D341Med (cell line): Measurements from ENCODE around the gene CHAC1.

Source experiments
- DNase-seq: peaks from one replicate; pipeline ENCODE4 v3.0.0; 2012; ENCODE audit warnings: low spot score

CHAC1 gene, protein sequence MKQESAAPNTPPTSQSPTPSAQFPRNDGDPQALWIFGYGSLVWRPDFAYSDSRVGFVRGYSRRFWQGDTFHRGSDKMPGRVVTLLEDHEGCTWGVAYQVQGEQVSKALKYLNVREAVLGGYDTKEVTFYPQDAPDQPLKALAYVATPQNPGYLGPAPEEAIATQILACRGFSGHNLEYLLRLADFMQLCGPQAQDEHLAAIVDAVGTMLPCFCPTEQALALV

GRCh38 chr15:40952901-40953712 is at the start of gene CHAC1:
Gene CHAC1, plus strand, starts transcription at chr15:40953471. Its CDS starts 113 bp downstream, at chr15:40953584.
- DNase-seq, result peak; percentile 100

- no peak for DNase-seq
Measured at GRCh38 chr15:40904552-40905201, 48.6 kb upstream of the CHAC1 start.

DNA sequence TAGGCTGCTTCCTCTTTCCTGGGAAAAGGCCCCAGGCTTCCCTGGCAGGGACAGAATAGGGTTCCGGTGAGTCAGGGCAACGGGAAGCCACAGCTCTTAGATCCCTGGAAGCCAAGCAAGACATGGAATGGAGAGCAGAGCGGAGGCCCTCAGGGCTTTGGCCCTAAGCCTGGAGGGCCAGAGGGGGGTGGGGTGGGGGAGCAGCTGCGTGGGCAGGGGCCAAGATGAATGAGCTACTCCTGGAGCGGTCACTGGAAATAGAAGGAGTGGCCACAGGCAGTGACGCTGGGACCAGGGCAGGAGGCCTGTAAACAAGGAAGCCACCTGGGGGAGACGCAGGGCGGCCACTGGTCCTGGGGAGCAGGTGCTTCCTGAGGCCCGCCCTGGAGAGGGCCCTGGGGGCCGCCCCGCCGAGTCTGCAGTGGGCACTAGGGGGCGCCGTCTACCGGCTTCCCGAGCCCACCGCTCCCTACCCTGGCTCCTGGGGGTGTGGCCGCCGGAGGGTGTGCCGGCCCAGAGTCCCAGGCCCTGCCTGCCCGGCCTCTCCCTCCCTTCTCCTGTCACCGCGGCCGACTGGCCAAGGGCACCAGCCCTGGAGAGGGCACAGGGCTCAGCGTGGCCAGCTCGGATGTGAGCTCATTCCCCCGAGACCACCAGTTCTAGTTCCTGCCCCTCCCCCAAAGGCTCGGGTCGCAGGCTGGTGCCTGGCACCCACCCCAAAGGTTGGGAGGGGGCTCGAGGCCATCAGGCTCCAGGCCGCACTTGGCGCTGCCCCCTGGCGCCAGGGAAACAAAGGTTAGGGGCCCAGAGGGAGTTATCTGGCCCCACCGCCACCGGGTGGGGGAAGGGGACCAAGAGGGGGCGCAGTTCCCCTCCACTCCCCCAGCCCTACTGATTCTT is 46.9 kb upstream of the CHAC1 start:
- peak; percentile 94 for DNase-seq

DNA sequence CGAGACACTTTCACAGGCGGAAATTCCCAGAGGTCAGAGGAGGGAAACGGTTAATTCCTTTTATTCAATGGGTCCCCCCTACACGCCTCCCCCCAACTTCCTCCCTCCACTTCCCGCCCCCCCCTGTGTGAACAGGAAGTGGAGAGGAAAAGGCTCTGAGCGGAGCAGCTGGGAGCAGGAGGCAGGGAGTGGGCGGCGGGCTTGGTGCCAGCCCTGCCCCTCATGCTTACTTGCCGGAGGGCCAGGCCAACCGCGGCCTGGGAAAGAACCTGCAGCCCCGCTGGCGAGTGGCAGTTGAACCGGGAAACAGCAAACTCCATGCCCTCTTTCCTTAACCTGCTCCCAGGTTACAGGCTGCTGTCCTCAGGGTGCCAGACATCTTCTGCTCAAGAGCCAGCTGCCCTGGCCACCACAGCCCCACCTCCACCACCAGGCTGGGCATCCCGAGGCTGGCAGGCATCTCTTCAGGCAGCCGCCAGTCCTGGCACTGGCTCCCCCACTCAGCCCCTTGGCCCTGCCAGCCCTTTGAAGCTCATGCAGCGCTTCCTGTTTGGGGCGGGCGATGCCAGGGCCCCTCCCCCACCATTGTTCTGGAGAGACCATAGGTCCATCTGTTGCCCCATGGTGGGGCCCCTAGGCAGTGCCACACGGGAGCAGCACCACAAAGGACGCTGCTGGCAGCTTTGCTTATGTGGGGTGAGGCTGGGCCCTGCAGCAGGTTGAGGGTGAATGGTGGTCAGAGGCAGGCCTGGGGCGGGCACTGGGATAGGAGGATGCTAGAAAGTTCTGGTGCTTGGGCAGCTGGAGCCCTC is 46.1 kb upstream of the CHAC1 start:
- DNase-seq, result peak; percentile 63

GRCh38 chr15:40908095-40908494 is 45.2 kb upstream of the CHAC1 start:
- no peak for DNase-seq

DNA sequence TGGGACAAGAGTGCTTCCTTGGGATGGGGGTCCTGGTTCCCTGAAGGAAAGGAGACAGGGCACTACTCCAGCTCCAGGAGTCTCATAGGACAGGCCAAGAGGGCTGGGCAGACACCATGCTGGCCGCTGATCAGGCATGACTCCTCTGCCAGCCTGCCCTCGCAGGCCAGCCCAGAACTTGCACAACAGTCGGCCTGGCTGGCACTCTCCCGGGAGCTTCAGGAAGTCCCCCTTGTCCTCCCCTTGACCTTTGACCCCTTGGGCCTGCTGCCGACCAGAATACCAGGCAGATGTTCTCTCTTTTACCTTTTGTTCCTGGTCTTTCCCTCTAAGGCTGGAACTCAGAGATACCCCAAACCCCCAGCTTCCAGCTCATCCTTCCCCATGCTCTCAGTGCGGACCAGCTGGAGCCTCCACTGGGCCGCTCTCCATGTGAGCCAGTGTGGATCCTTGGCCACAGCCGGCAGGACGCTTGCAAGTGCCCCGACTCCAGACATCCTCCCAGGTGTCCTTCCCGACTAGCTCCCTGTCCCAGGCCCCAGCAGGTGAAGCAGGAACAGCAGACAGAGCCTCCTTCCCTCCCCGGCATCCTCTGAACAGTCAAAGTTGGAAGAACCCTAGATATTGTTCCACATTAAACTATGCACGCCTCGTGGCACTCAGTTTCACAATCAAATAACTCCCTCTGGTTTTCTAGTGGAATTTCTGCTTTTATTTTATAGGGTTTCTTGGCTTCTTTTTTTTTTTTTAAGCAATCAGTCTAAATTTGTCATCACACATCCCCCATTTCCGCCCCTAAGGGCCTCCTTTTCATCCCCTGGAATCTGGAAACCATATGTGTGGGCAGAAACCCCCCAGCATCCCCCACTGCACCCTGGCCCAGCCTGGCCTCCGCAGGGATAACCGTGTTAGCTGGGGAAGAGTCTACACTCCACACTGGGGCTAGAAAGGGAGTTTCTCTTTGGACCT is 43.3 kb upstream of the CHAC1 start:
- no peak for DNase-seq

DNA sequence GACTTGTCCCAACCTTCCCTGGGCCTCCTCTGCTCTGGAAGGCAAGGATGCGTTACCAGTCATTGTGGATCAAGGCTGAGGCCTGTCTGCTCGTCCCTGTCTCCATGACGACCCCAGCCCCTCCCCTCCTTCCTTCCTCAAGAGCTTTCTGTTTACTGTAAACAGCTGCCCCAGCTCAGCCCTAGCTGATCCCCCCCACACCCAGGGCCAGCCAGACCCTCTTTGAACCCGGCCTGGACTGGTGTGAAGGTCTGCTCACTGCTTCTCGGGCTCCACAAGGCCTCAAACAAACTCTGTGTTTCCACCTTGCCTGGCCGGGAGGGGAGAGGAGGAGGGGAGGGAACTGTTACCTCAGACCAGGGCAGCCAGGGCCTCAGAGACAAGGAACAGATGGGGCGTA is 42.1 kb upstream of the CHAC1 start:
- DNase-seq, result no peak

DNA sequence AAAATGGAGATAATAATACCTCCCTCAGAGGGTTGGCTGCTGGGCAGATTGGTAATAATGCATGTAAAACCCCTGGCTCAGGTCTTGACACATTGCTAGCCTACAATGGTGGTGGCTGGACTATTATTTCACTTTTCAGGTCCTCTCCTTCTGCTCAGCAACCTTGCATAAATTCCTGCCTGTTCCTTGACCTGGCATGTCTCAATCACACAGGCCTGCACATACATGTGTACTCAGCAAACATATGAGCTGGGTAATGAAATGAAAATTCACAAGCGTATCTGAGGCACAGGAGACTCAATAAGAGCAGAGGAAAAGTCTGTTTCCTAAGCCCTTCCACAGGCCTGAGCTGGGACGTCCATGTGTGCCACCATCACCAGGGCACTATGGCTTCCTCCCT is 41.6 kb upstream of the CHAC1 start:
- DNase-seq, result no peak

GRCh38 chr15:40912478-40912877 is 40.8 kb upstream of the CHAC1 start:
- no peak for DNase-seq

DNA sequence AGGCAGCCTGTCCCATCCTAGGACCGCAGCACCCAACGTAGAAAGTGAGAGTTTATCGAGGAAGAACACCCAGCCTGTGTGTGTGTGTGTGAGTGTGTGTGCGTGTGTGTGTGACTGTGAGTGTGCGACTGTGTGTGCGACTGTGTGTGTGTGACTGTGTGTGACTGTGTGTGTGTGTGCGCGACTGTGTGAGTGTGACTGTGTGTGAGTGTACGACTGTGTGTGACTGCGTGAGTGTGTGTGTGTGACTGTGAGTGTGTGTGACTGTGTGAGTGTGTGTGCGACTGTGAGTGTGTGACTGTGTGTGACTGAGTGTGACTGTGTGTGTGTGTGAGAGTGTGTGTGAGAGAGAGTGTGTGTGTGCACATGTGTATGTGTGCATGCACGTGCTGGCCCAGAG is 39.3 kb upstream of the CHAC1 start:
- no peak for DNase-seq

GRCh38 chr15:40914486-40914885 is 38.8 kb upstream of the CHAC1 start:
- DNase-seq, result no peak

- no peak for DNase-seq
Measured at GRCh38 chr15:40915116-40915661, 38.1 kb upstream of the CHAC1 start.

GRCh38 chr15:40915679-40916078 is 37.6 kb upstream of the CHAC1 start:
- no peak for DNase-seq

DNA sequence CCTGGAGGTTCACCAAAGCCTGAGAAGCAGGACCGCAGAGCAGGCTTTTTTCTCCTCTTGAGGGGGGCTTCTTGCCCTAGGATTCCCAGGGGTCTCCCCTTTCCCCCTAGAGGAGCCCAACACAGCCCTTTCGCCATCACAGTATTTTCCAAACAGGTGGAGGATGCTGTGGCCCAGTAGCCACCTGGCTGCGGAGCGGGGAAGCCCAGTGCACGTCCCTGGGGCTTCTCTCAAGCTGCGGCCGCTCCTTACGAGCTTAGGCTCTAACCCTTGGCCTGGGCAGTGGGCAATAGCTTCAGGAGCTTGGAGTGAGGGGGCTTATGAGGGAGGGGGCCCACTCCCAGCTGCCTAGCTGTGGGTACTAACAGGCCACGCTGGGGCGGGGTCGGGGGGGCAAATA is 35.7 kb upstream of the CHAC1 start:
- no peak for DNase-seq

DNA sequence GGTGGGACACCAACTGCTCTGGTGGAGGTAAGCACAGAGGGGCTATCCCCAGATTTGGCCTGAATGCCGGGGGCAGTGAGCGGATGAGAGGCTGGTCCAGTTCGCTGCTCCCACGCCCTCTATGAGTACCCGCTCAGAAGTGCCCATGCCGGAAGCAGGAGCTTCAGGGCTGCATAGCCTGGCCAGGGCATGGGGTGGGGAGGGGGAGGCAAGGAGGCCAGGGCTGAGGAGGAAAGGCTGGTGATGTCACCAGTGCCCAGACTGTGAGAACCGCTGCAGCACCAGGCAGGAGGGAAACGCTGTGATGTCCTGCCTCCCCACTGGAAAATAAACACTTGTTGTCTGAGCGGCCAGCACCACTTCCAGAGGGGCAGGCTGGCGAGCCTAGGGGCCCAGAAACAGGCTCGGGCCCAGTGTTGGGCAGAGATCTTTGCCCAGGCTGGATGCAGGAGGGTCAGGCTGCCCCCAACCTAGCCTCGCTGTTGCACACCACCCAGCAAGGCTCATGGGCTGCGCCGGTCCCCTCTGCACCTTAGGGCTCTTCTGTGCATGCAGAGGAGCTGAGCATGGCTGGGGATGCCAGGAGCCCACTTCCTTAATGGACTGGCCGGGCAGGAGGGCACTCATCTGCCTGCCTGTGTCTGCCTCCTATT is 35.0 kb upstream of the CHAC1 start:
- no peak for DNase-seq

- no peak for DNase-seq
Measured at GRCh38 chr15:40918799-40919392, 34.4 kb upstream of the CHAC1 start.

DNA sequence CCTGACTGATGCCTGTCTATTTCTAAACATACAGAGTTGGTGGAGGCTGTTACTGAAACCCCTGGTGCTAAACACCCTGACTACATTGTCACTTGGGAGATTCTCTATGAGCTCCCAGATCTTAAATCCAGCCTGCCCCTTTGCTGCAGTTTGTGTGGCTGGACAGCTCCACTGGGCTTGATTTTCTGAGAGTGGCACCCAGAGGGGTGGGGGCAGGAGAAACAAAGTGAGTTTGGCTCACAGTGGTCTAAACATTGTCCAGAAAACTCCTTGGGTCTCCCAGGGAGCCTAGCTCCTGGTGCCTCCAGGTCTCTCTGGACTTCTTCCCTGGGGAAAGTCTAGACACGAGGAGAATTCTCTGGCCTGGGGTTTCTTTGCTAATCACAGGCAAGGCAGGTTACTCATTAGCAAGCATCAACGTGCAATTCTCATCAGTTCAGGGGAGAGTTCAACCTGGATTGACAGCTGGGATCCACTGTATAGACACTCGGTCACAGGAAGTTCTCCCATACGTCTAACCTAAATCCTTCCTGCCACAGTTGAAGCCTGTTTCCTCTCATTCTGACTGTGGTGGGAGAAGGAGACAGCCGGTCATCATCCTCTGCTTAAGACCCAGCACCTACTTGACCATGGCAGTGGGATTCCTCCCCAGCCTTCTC is 31.2 kb upstream of the CHAC1 start:
- no peak for DNase-seq

DNA sequence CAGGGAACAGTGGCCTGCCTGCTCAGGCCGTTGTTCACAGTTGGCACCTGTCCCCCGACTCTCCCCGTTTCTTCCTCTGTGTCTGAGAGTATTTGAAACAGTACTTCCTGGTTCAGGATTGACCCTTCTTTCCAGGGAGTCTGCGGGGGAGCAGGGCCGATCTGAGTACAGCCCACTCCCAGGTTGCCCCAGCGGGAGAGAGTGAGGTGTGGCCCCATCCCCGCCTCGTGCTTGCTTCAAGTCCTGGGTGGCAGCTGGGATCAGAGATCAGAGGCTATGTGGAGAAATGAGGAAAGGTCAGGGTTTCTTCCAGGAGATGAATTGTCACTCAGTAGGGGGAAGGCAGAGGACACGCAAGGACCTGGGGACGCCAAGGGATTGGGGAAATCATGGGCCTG is 30.7 kb upstream of the CHAC1 start:
- DNase-seq, result no peak
